ENCODE data around the gene ANKRD29.
"Not testable (repeated sequence)": the region's sequence is repeated elsewhere in the genome, so short reads cannot be mapped to it uniquely, and the experiment has no call there.

DNA sequence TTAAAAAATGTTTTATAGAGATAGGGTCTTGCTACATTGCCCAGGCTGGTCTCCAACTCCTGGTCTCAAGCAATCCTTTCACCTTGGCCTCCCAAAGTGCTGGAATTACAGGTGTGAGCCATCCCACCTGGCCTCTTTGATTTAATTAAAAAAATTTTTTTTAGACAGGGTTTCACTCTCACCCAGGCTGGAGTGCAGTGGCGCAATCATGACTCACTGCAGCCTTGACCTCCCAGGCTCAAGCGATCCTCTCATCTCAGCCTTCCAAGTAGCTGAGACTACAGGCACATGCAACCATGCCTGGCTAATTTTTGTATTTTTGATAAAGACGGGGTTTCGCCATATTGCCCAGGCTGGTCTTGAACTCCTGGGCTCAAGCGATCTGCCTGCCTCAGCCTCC, 26.3 kb downstream of the ANKRD29 start:
- TF ChIP-seq CTCF (conservative IDR thresholded peaks at IDR 0.05); ZFX (IDR thresholded peaks at IDR 0.05): not testable (repeated sequence)

Measured in C4-2B (cell line).